GM21526 (cell line): ENCODE results near the gene ACRBP.
"Not testable (repeated sequence)": the region's sequence is repeated elsewhere in the genome, so short reads cannot be mapped to it uniquely, and the experiment has no call there.

Experiments used
- ATAC-seq: cut with Tn5 transposase; IDR thresholded peaks from one replicate; pipeline ENCODE4 v1.9.1; 2021; ENCODE audit warnings: moderate library complexity; ENCODE audit not compliant: unreplicated experiment, low FRiP score

The ACRBP gene

DNA sequence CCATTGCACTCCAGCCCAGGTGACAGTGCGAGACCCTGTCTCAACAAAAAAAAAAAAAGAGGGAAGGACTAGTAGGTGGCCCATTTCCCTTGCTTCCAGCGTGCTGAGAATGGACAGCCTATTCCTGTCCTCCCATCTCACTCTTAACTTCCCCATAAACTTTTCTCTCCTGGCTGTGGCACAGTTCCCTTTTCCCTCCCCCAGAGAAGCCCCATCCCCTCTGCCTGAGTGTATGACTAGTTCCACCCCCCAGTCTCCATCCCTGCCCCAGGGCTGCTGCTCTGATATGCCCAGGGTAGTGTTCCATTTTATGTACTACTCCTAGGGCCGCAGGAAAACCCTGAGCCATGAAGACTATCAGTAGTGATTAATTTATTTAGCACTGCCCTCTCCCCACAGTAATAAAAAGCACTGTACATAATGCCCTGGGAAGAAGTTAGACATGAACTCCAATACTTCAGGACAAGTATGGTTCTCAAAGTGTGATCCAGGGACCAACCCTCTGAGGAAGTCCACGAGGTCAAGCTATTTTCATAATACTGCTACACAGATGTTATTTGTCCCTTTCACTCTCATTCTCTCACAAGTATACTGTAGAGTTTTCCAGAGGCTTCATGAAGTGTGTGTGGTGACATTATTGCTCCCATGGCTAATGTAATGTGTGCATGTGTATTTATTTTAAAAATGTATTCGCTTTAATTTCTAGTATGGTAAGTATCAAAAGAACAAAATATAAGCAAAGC, 28.6 kb downstream of the ACRBP start:
- no peak for ATAC-seq

GRCh38 chr12:6615802-6616201, 31.4 kb downstream of the ACRBP start:
- ATAC-seq, result no peak

- ATAC-seq, result no peak
These were observed 32.6 kb downstream of the ACRBP start for GRCh38 chr12:6614513-6615172.

DNA sequence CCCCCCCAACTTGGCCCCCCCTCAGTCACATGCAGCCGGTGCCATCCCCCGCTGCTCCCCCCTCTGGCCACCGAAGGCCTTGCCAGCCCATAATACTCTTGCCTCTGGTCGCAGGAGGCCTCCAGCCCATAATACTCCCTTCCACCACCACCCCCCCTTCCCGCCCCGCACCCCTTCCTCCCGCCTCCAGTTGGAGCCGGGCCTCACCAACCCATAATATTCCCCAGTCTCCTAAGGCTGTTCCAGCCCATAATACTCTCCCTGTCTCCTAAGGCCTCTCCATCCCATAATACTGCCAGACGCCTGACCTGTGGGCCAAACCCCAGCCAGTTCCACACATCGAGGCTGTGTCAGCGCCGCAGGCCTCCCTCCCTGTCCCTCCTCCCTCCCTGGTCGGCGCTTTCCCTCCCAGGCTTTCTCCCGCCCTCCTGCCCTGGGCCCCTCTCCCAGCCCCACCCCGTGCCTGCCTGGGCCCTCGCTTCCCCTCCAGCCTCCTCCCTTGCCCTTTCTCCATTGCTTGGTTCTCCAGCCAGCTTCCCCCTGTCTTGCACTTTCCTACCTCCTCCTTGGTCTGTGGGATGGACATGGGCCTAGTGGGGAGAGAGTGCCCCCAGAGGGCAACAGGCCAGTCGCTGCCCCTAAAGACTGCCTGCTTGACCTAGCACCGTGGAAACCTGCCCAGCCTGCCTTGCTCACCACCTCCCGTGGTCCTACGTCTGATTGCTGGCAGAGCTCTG, 33.3 kb downstream of the ACRBP start:
- ATAC-seq, result no peak

- no peak for ATAC-seq
These were observed 34.0 kb downstream of the ACRBP start for GRCh38 chr12:6613015-6613775.

GRCh38 chr12:6612652-6613014, 34.6 kb downstream of the ACRBP start:
- ATAC-seq, result no peak

- no peak for ATAC-seq
These were observed 35.0 kb downstream of the ACRBP start for GRCh38 chr12:6612247-6612646.

DNA sequence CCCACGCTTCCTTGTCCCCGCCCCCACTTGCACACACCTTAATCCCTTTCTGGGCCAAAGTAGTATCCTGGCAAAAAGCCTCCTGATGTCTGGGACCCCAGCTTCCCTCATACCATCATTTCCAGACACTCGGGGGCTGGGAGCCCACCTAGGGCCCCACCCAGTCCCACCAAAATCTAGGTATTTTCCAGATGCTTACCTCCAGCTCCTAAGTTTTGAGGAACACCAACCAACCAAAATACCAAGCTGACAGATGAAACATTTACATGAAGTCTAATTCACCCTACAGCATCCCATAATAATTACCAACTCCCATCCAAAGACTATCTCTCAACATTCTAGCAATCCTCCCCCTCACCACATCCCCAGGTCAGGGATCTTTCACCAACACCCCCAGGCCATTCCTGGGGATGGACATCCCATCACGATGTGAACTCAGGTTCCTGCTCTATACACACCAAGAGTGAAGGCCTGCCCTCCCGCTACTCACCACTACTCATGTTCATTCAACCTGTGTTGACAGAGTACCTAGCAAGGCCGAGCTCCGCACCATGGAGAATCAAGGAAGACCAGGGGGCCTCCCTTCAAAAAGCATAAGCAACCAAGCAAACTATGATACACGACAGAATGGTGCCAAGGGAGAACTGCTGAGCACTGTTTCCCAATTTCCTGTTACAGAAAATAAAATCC, 38.5 kb downstream of the ACRBP start:
- ATAC-seq, result no peak

GRCh38 chr12:6607751-6608591, 39.3 kb downstream of the ACRBP start:
- ATAC-seq, result no peak

GRCh38 chr12:6606331-6607131, 40.7 kb downstream of the ACRBP start:
- ATAC-seq, result no peak

GRCh38 chr12:6605421-6606330, 41.6 kb downstream of the ACRBP start:
- ATAC-seq, result no peak

GRCh38 chr12:6604259-6605029, 42.8 kb downstream of the ACRBP start:
- no peak for ATAC-seq

DNA sequence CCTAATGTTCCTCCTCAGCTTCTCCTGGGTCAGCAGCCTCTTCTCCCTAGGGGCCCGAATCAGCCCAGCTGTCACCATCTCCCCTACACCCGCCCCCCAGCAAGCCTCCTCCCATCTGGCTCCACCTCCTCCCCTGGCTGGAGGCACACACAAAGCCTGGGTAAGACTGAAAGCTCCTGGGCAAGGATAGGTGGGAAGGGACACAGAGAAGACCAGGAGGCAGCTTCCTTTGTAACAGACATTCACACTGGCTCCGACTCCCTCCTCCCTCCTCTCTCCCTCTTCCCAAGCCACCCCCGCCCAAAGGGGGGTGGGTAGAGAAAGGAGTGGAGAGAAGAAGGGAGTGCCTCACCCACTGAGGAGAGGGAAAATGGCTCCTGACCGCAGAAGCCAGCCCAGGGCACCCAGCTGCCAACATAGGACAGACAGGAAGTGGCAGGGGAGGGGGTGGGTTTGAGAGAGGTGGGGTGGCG, 44.1 kb downstream of the ACRBP start:
- no peak for ATAC-seq

DNA sequence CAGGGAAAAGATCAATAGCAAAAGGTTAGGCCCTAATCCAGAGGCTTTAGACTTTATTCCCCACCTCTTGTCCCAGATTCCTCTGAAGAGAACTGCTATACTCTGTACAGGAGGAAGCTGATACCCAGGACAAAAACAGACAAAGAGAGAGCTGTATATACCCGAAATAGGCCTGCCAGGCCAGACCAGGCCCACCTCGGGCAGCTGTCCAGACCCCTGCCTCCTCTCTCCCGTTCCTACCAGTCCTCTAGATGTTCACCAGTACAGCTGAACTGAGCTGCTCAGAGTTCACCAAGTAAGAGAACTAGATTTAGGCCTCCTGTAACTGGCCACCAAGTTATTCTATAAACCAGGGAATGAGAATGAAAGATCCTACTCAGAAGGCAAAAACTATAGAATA, 44.7 kb downstream of the ACRBP start:
- ATAC-seq, result no peak

DNA sequence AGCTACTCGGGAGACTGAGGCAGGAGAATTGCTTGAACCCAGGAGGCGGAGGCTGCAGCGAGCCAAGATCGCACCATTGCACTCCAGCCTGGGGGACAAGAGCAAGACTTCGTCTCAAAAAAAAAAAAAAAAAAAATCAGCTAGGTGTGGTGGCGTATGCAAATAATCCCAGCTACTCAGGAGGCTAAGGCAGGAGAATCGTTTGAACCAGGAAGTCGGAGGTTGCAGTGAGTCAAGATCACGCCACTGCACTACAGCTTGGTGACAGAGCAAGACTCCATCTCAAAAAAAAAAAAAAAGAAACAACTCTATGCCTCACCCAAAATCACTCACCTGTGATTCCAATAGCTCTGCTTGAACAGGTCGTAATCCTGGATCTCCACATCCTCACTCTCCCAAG, 51.6 kb downstream of the ACRBP start:
- ATAC-seq, result not testable (repeated sequence)

DNA sequence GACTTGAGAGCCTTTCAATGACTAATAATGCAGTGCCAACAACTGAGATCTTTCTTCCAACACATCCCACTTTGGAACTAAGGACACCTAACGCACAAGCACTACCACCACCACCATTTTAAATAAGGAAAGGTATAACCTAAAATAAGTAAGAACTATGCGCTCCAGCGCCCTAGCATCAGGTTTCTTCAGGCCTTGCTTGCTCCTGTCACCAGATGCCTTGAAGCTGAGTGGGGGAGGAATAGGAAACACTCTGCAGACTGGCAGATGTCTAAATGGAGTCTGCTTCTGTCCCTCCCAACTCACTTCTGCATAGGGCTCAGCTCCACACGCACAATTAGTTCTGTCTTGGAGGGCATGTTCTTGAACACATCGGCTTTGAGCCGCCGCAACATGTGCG, 55.1 kb downstream of the ACRBP start:
- no peak for ATAC-seq
